Raji (cell line): Measurements from ENCODE around the gene ATP5F1E.
A peak's percentile ranks its signal among the peaks of the same experiment; 100 is the strongest.

Experiments
- POLR2A ChIP-seq: IDR thresholded peaks from 2 replicates; pipeline ENCODE4 v1.6.1; 2011; ENCODE audit warnings: low read depth, low read length, control low read depth; ENCODE audit not compliant: insufficient read depth

ATP5F1E gene

GRCh38 chr20:59006864-59007664, 25.1 kb downstream of the ATP5F1E start, which contains the start of gene CTSZ:
CTSZ (minus strand) TSS chr20:59007254; CDS start chr20:59007128, 126 bp downstream.
- TF ChIP-seq POLR2A, result peak; percentile 68

GRCh38 chr20:59006167-59006863, 25.8 kb downstream of the ATP5F1E start:
- TF ChIP-seq POLR2A, result peak; percentile 31; the same call in 1 of the 2 replicates

DNA sequence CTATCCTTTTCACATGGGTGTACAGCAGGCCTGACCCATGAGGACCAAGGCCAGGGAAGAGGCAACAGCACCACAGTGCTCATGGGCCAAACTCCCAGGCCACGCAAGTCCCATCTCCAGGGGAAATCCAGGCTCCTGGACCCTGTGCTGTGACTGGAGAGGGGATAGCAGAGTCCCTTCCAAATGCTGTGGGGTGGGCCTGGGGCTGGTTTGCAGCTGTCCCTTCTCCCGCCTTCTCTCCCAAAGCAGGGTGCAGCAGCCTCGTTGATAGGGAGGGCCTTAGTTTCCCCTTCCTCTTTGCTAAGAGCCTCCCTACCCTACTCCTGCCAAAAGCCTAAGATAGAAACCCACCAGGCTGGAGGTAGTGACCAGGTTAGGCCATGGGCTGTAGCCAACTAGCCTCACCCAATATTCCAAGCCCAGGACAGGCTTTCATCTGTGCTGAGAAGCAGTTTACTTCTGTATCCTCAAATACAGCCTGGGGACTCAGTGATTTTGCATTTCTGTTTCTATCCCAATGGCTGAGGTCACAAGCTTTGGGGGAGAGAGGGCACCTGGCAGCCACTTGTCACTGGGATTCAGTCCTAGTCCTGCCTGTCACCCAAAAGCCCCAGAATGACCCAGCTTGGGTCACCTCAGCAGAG, 26.5 kb downstream of the ATP5F1E start:
- TF ChIP-seq POLR2A, result no peak

GRCh38 chr20:59004763-59005522, 27.2 kb downstream of the ATP5F1E start:
- TF ChIP-seq POLR2A, result peak; percentile 69

GRCh38 chr20:59004493-59004762, 27.7 kb downstream of the ATP5F1E start:
- TF ChIP-seq POLR2A, result no peak

DNA sequence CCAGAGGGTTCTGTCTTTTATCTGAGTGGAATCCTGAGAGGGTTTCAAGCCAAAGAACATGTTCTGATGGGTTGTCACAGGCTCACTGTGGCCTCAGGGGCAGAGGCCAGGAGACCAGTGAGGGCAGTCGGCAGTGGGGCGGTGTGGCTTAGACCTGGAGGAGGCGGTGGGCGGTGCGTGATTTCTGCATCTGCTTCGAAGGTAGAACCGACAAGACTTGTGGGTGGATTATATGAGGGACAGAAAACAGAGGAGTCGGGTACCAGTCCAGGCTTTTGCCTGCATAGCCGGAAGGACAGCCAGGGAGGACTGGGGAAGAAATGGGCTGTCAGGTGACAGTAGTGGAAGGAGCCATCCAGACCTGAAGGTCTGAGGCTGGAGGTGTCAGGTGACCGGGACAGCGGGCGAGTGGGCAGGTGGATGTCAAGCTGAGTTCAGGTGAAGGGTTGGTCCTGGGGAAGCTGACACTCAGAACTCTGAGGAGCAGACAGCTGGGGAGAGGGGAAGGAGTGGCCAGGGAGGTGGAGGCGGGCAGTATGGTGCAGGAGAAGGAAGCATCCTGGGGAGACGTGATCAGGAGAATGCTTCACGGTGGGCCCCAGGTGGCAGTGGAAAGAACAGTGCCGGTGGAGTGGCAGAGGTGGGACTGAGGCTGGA, 28.2 kb downstream of the ATP5F1E start:
- no peak for TF ChIP-seq POLR2A

GRCh38 chr20:59002874-59003399, 29.2 kb downstream of the ATP5F1E start:
- 0 out of 2 replicates have a peak, but pooled peaks have one; percentile 17 for TF ChIP-seq POLR2A

GRCh38 chr20:59002388-59002787, 29.7 kb downstream of the ATP5F1E start:
- no peak for TF ChIP-seq POLR2A

- no peak for TF ChIP-seq POLR2A
Observed at GRCh38 chr20:59001449-59002171, 30.5 kb downstream of the ATP5F1E start.

DNA sequence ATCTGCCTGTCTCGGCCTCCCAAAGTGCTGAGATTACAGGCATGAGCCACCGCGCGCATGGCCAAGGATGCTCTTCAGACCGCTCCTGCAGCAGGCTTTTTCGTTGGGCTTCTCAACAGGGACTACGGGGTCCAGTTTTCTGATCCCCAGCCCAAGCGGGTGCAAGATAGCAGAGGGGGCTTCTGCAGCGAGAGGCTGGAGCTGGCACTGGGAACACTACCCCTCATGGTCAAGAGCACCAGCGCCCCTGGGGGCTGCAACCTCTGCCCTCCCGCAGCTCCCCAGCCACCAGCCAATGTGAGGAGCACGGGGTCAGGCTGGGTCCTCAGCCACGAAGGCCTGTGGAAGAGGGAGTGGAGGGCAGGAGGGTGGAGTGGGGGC, 31.1 kb downstream of the ATP5F1E start:
- TF ChIP-seq POLR2A, result no peak

GRCh38 chr20:59000326-59000725, 31.8 kb downstream of the ATP5F1E start:
- no peak for TF ChIP-seq POLR2A

GRCh38 chr20:58998656-58999055, 33.5 kb downstream of the ATP5F1E start:
- no peak for TF ChIP-seq POLR2A

DNA sequence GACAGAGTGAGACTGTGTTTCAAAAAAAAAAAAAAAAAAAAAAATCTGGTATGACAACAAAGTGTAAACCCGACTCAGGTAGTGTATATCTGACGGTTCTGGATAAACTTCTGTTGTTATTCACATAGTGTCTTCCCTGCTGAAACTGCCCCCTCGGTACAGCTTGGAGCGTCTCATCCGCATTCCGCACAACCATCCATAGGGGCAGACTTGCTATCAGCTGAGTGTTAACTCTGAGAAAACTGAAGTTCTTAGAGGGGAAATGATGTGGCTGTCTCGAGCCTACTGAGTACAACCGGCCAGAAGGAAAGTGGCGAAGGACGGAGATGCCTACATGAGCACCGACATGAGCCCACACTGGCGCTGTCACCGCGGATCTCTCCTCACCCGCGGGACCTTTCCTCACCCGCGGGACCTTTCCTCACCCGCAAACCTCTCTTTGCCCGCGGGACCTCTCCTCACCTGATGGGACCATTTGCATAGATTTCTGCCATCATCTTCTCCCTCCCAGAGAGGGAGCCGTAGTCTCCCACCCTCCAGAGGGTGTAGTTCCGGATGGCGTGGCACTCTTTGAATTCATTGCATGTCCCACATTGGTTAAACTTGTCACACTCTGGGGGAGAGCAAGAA, 34.9 kb downstream of the ATP5F1E start:
- TF ChIP-seq POLR2A, result no peak
